NCI-H146 treated with DMSO at 0.1 percent for 48 hours (cell line): Measurements from ENCODE around the gene DLG2.

ENCODE experiments used
- DNase-seq: peaks from one replicate; lab custom pipeline; 2025; ENCODE audit not compliant: unreplicated experiment; lab: John Stamatoyannopoulos, UW

The DLG2 gene

DNA sequence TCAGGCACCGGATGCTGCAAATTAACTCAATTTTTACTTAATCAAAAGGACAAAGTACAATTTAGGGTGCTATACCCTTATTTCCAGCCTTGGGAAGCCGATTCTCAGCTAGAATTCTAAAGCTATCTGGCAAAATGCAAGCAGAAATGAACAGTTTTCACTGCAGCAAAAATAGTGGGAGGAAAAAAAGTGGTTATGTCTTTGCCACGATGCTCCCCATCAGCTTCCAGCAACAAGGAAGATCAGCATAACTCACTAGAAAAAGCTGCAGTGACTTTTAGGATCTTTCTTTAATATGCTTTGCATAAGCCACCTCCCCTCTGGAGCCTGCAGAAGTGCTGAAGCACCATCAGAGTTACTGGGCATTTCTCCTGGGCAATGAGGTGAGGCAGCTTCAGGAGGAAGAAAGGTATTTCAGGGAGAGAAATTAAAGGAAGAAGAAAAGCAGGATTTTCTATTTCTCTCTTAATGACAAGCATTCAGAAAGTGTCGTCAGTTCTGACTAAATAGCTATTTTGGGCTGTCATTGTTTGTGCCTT lies 702.9 kb downstream of the DLG2 start:
- DNase-seq = no peak

DNA sequence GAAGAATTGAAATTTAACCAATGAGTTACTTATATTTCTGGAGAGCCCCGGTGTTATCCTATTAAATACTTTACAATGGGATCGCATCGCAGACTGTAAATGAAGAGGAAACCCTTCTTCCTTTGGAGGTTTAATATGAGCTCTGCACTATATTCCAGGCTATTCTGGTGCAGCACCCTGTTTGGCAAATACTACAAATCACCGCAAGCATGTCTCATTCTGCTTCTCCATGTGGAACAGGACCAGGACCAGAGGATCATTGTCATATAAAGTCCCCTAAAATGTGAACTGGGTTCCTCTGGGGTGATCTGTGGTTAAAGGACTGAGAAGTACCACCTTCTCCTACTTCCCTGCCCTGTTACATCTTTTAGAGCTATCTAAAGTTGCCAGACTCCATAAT lies 703.7 kb downstream of the DLG2 start:
- DNase-seq = no peak

DNA sequence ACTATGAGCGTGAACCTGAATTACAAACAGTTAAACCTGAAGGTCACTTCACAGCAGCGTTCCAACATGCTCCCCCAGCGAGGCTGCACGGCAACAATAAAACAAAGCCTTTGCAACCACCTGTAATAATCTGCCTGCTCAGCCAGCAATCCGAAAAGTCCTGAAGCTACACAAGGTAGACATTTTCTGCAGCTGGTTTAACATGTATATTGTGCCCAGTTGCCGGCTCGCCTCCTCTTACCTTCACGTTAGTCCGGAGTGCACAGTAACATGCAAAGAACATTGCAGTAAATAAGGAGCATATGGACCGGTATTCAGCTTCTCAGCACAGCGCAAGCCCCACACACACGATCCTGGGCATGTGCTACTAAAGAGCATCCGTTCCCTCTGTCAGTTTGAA lies 704.3 kb downstream of the DLG2 start:
- no peak for DNase-seq

DNA sequence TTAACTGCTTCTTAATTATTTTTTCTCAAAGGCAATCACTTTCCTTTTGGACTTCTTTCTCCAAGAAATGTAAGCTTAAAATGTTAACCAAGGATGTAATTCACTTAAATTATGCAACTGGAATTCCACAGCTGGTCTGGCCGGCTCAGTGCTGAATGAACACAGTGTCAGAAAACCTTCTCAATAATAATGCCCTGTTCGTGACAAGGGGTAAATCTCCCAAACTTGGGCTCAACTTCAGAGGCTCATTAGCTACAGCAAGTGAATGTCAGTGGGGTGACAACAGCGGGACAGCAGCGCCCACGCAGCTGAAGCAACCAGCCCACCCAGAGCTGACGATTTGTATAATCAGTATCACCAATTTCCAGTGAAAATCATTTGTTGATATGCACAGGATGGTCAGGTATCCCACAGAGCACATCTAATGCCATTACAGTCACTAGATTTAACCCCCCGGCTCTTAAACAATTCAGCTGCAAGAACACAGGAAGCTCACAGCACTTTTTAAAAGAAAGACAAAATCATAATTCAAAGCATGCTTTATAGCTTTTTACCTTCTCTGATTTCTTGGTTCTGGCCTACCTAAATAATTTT lies 704.8 kb downstream of the DLG2 start:
- no peak for DNase-seq

DNA sequence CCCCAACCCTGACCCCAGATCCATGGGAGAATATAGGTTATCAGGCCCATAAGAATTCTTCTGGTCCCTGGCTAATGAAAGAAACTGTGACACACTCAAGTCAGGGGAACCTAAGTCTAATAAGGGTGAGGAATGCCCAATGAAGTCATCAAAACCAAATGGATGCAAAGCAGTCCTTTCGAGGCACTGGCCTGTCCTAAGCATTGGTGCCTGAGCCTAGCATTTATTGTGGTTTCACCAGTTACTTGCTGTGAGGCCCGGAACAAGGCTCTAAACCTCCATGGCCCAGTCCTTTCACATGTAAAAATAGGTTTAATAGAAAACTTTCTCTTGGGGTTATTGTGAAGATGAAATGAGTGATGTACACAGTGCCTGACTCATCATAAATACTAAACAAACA lies 712.6 kb downstream of the DLG2 start:
- DNase-seq = no peak

DNA sequence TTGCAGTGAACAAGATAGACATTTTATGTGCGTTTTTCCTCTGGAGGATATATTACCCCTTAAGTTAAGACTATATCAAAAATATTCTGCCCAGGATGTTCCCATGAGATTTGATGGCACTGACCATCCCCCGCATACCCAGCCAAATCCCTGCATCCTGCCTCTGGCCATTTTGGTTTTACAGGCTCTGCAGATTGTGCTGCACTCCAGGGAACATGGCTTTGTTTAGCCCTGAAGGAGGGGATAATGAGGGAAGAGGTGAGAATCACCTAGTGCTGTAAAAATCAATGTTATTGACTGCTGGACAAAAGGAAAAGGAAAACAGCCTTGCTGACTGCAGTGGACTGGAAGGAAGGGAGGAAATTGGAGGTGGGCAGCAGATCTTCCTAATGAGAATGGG lies 717.4 kb downstream of the DLG2 start:
- DNase-seq = no peak

DNA sequence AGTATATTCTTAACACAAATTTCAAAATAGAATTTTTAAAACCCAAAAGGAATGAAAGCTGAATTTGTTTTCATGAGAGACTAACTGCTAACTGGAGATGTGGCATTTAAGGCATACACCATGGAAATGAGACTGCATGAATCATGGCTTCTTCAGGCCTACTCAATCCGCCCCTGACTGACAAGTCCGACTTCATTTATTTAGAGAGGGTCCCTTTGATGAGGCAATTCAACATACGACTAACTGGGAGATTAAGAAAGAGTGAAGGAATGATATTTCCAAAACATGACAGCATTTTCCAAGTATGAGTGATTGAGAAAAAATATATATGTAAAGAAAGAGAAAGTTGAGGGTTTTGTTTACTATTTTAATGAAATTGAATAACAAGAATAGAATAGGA lies 720.1 kb downstream of the DLG2 start:
- DNase-seq = no peak

DNA sequence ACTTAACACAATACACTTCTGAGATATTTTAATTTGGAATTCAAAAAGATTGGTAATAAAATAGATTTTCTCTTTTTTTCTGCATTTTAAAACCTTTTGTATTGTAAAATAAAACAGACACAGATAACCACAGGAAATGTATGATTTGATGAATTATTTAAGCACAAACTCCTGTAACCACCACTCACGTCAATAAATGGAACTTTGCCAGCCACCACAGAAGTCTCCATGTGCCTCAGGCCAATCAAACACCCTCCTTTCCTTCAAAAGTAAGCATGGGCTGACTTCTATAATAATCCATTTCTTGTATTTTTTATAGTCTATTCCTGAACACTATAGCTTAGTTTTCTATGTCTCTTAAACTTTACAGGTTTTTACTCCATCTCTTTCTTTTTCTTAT lies 721.7 kb downstream of the DLG2 start:
- no peak for DNase-seq

DNA sequence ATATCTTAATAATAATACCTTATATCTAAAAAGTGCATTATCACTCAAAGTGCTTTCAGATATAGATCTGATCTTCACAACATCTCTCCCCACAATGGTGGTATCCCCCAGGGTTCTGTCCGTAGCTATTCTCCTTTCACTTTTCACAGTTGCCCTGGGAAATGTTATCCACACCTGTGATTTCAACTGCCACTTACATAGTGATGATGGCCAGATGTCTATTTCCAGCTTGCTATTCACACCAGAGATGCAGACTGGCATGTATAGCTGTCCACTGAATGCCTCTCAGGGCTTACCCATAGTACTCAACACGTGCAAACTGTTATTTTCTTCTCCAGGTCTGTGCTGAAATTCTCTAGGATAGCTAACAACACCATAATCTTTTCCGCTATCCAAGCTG lies 724.7 kb downstream of the DLG2 start:
- DNase-seq = no peak

DNA sequence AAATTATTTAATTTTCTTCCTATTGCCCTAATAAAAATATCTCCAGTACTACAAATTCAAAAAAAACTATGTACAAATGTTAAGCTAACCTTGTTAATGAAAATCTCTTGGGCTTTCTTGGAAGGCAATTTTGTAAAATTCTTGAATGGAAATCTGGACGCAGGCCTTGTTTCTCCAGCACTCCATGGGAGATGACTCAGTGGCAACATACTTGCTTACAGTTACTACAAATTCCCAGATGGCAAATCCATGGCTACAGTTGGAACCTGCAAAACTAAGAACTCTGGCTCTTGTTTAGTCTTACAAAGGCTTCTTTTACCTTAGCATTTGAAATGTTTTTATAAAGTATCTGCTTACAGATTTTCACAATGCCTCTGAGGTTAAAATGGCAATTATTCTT lies 725.2 kb downstream of the DLG2 start:
- DNase-seq = no peak

DNA sequence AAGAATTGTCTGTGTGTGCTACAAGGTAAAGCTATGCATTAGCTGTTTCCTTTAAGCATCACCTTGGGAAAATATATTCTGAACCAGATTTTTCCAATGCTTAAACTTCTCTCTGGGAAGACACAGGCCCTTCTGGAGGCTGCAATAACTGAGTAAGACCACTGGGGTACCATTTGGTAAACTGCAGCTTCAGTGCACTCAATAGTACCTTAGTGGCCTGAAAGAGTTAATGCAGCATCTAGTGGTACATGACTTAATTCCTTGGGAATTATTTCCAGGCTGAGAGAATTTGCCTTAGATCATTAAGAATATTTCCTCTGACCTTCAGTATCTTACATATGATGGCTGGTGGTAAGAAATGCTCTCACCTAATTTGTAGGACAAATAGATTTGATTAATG lies 727.4 kb downstream of the DLG2 start:
- DNase-seq = no peak

DNA sequence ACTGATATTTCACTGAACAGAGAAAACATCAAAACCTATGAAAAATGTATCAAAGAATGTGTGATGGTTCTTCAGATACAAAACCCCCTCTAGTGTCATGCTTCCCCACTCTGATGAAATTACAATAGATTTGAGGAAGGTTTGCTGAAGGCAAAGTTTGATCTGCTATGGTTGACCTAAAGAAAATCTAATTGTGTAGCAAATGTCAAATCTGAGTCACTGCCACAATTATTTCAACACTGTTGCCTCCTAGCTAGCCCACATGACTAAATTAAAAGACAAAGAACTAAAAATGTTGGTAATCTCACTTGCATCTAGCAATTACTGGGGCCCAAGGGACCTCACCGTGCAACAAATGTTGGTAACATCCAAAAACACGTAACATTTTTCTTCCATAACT lies 728.0 kb downstream of the DLG2 start:
- DNase-seq = no peak

DNA sequence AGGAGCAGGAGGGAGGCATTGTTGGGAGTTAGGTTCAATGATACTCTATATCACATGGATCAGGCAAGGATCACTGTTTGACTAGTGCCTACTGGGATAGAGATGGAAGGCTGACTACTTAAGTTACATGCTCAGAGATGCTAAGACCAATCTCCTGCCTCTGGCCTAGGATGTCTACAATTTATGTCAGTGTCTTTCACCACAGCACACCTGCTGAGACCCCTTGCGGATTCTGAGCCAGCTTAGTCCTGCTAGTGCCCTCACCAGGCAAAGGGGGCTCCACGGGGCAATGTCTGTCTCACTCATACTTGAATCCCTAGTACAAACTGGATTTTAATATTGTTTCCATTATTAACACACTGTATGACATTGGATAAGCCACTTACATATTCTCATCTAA lies 732.5 kb downstream of the DLG2 start:
- no peak for DNase-seq

DNA sequence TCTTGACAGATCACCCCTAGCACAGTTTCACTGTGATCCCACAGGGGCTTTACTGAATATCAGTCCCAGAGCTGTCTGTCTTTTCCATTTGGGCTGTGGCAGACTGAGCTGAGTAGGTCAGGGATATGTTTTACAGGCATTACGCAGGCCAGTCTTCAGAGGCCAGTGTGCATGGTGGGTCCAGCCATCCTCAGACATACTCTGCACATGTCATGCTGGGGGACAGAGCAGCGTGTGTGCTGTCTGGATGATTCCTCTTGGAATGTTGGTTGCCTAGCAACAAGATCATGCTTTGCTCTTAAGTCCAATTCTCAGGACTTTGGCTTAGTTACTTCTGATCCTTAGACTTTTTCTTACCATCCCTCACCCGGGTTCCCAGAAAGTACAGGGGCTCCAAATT lies 736.5 kb downstream of the DLG2 start:
- DNase-seq = no peak

DNA sequence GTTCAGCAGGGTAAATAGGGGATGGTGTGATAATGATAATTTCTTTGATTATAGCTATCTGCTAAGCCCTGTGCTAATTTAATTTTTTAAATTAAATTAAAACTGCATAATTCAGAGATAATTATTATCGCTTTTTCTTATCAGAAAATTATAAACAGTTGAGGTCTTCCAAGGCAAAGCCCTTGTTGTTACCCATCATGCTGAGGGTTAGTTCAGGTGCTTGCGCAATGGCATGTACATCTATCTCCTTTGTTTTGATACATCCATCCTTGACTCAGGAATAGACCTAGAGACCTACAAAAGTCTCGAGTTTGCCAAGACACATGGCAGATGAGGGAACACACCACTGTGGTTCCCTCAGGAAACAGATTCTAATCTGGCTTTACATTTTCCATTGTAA lies 737.6 kb downstream of the DLG2 start:
- DNase-seq = no peak

DNA sequence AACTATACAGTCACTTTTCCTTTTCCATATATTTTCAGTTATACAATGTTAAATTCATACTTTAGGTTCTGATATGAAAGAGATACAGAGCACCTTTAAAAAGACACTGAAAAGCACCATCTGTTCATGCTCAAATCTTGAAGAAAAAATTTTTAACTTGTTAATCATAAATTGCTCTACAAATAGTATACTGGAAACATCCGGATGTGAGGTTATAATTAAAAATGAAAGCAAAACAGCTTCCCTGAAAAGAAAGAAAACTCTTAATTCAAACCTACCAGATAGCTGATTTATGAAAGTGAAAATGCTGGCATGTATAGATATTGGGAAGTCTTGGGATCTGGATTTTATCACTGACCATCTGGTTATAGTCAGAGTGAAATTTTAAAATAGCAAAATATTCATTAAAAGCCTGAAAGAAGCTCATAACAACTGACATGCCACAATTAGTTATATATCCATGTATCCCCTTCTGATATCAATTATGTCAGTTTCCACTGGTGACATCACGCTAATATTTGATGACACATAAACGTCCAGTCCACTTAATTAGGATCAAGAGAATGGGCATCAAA lies 740.0 kb downstream of the DLG2 start:
- no peak for DNase-seq

DNA sequence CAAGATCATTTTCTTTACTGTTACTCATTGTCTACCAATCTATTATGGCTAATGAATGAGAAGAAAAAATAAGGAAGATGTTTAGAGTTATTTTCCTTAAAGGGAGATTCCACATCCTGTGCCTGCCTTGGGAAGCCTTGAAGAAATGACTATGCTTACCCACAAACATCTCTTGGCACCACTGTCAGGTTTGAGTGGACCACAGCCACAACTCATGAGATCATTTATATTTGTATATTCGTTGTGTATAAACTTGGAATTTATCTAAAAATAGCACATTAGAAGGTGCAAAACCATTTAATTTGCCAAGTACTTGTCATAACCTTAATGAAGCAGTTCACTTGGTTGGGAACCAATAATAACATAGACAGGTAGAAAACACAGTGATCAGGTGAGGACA lies 740.8 kb downstream of the DLG2 start:
- DNase-seq = no peak

DNA sequence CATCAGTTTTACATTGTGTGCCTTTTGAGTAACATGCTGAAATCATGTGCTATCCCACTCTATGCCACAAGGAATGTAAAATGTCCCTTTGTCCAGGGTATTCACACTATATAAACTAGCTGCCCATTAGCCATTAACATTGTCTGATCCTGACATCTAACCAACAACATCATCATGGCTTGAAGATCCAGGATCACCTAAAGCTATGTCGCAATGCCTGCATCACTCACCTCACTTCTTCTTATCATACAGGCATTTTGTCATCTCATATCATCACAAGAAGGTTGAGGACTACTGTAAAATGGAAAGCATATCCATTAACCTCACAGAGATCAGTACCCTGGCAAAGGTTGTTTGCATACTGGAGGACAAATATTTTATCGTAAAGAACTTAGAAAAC lies 742.3 kb downstream of the DLG2 start:
- no peak for DNase-seq

DNA sequence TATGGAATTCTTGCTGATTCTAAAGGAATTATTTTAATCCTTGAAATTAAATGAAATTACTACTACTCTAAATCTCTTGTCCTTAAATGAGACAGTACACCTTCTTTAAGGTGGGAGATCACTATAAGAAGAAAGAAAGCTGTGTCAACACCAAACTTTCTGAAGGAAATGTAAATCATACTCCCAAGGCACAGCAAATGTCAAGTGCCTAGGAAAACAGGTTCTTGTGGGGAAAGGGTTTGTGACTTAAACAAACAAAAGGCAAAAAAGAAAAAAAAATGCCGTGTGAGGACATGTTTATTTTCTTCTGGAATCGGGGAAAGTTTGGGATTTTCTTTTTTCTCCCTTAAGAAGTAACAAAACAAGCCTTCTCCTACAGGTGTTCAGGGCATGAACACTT lies 745.1 kb downstream of the DLG2 start:
- DNase-seq = no peak

DNA sequence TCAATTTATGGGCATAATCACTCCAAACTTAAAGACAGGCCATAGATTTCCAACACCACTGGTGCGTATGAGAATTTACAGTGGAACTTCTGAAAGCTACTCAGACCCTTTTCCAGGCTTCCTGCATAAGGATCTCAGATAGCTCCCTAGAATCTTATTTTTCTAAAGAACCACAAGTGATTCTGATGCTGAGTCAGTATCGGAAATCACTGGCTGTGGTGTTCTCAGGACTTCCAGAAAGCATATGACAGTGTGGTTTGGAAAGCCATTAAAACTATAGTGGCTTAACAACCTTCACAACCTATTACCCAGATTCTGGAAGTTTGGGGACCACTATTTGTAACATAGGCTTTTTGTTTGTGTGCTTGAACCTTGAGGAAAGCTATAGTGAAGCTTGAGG lies 756.0 kb downstream of the DLG2 start:
- no peak for DNase-seq

DNA sequence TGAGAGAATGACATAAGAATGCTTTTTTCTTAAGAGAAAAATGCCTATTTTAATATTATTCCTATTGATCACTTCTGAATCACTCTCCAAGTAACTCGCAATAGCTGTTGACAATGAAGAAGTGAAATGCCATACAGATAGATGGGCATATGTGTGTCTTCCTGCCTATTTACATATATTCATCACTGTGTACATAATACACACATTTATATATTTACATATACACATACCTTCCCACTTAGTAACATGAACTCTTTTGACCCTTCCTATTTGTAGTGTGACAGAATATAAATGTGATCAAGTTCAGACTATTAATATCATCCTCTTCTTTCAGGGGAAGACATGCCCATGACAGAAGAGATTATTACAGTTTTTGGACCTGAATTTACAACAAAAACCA lies 756.7 kb downstream of the DLG2 start:
- DNase-seq = no peak

DNA sequence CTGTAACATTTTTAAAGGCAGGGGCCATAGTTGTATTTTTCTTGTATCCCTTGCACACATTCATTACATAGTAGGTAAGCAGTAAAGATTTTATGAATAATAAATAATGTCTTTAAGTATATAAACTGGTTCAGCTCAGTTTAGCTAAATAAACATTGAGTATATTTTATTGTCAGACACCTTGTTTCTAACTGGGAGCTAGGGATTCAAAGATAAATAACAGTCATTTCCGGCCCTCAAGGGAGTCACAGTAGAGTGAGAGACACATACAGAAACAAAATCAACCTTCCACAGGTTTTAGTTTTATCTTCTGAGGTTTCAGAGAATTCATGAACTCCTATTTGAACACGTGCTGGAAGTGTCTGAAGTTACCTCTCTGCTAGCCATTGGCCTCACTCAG lies 760.2 kb downstream of the DLG2 start:
- no peak for DNase-seq

DNA sequence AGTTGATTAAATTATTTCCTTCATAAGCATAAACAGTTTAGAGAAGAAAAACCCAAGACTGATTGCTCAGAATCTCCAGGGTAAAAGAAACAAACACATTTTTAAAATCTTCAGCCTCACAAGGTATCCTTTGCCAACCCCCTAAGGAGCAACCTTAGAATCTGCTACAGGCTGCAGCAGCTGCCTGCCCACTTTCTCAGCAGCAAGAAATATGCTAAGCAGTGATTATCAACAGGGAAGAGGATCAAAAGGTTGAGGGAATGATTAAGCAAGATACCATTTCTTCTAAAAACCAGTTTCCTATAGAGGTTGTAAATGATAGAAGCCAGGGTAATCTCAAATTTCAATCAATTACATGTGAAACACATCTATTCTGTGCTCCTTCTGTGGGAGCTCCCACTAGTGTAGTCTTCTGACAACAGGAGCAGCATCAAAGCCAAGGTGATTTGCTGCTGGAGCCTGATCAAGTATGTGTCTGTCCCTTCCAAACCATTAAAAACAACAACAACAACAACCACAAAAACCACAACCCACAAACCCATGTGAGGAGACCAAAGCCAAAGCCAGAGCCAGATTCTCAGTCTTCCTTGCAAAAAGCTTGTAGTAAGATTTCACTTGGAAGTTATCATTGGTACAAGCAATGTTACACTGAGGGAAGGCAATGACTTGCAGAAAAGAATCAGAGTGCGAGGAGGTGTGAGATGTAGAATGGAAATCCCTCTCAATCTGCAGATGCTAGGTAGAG lies 761.2 kb downstream of the DLG2 start:
- no peak for DNase-seq
